Natural killer cell (primary cell): ENCODE data around the gene UROC1. TPM values are rescaled to one million over a fixed set of nuclear protein-coding genes. Genes with fewer than 3 reads are reported as not detected.

ENCODE experiments used
- ATAC-seq, 3 donors: fragments of 150-1000 bp in 2 of 3; fragments of 200-7000 bp in 1 of 3; cut with Tn5 transposase; 1 replicate in 1 of 3; 2 replicates in 2 of 3; pipeline ENCODE4 v1.10.0; 2021; ENCODE audit warnings: mild to moderate bottlenecking in 2 of 3, moderate library complexity in 2 of 3
- DNase-seq, 2 donors: peaks; one replicate each; pipeline versions ENCODE4 v3.0.0 to v3.0.0-alpha.2; 2013 to 2021; ENCODE audit warnings: mixed read lengths in 1 of 2
- H3K27ac ChIP-seq: one replicate; pipeline ENCODE4 v1.5.1; 2013; ENCODE audit warnings: mild to moderate bottlenecking, low read length
- H3K27me3 ChIP-seq: one replicate; pipeline ENCODE4 v1.6.1; 2013; ENCODE audit warnings: low read length; ENCODE audit not compliant: control insufficient read depth, insufficient read depth
- H3K36me3 ChIP-seq: one replicate; pipeline ENCODE4 v1.6.1; 2013; ENCODE audit warnings: low read length; ENCODE audit not compliant: control insufficient read depth, insufficient read depth
- H3K4me1 ChIP-seq: one replicate; pipeline ENCODE4 v1.6.1; 2013; ENCODE audit warnings: low read length; ENCODE audit not compliant: control insufficient read depth, insufficient read depth
- H3K4me3 ChIP-seq: one replicate; pipeline ENCODE4 v1.5.1; 2013; ENCODE audit warnings: low read length
- H3K9me3 ChIP-seq: one replicate; pipeline ENCODE4 v1.6.1; 2013; ENCODE audit warnings: low read length; ENCODE audit not compliant: control insufficient read depth, insufficient read depth
- H3K27ac Mint-ChIP-seq, 2 donors: one replicate each; pipeline ENCODE4 v1.8.0; 2022; ENCODE audit warnings: mild to moderate bottlenecking in 2 of 2, mixed read lengths in 2 of 2, moderate library complexity in 1 of 2
- H3K27me3 Mint-ChIP-seq, 2 donors: one replicate each; pipeline ENCODE4 v1.8.0; 2022; ENCODE audit warnings: low read depth in 2 of 2, mixed read lengths in 2 of 2
- H3K36me3 Mint-ChIP-seq: one replicate; pipeline ENCODE4 v1.8.0; 2022; ENCODE audit warnings: mixed read lengths
- H3K4me1 Mint-ChIP-seq, 2 donors: one replicate each; pipeline ENCODE4 v1.8.0; 2022; ENCODE audit warnings: mixed read lengths in 2 of 2
- H3K4me3 Mint-ChIP-seq: one replicate; pipeline ENCODE4 v1.8.0; 2022; ENCODE audit warnings: mild to moderate bottlenecking, moderate library complexity, mixed read lengths
- H3K9me3 Mint-ChIP-seq, 2 donors: one replicate each; pipeline ENCODE4 v1.8.0; 2022; ENCODE audit warnings: mixed read lengths in 2 of 2
- CTCF ChIP-seq: fragments of 200-600 bp; IDR thresholded peaks from one replicate; pipeline ENCODE4 v1.8.0; 2022; ENCODE audit warnings: antibody characterized with exemption
- whole genome bisulfite sequencing: methylation state at CpG from one replicate; pipeline ENCODE4 v1.1.7; 2013; ENCODE audit warnings: missing lambda C conversion rate; ENCODE audit not compliant: insufficient coverage; 5-methylcytosine and 5-hydroxymethylcytosine counted together
- intact Hi-C: fragments of 100-400 bp; cut with micrococcal nuclease; formaldehyde crosslinking; loops from one replicate; pipeline ENCODE4 v1.14.2; 2022
- total RNA-seq, 4 donors: library from RNA; stranded (reverse); fragments of 120-200 nt in 1 of 4; gene quantifications; one replicate each; pipeline versions ENCODE4 v1.2.3 to v1.2.4, GENCODE V29; 2013 to 2022

The UROC1 gene
- total RNA-seq, 3 donors from 2014 or later (not counting 1 experiment from before 2014, with no cell fraction given), result not detected

GRCh38 chr3:126484662-126485061 is 32.9 kb downstream of the UROC1 start:
- Mint-ChIP-seq H3K4me1 (peaks cover 0 to 12% of the 10 kb centered on the region in 2 donors), H3K4me3 (no peak overlapping the region)
- ATAC-seq, result no peak

GRCh38 chr3:126484148-126484547 is 33.4 kb downstream of the UROC1 start:
- H3K36me3 ChIP-seq, result no peaks in the 10 kb centered on the region
- TF ChIP-seq CTCF, result no peak
- ATAC-seq (no peak), DNase-seq (no peak)
- H3K9me3 ChIP-seq, result no peaks in the 10 kb centered on the region
- Mint-ChIP-seq H3K27ac (no peak overlapping the region), H3K4me3 (no peak overlapping the region), H3K4me1 (peaks cover 0 to 12% of the 10 kb centered on the region in 2 donors), H3K36me3 (no peaks in the 10 kb centered on the region), H3K9me3 (no peaks in the 10 kb centered on the region), H3K27me3 (no peaks in the 10 kb centered on the region)
- H3K4me1 ChIP-seq, result peaks cover 13% of the 10 kb centered on the region
- WGBS, result 92% methylated on average over 3 of the region's 3 CpGs
- intact Hi-C loops, result no loop called here
- H3K4me3 ChIP-seq, result no peak overlapping the region
- H3K27ac ChIP-seq, result no peak overlapping the region
- H3K27me3 ChIP-seq, result no peaks in the 10 kb centered on the region

More at GRCh38 chr3:126484662-126485061, 32.9 kb downstream of the UROC1 start:
- H3K36me3 Mint-ChIP-seq, result no peaks in the 10 kb centered on the region
- Histone ChIP-seq H3K4me3 (no peak overlapping the region), H3K9me3 (no peaks in the 10 kb centered on the region), H3K27ac (no peak overlapping the region), H3K27me3 (no peaks in the 10 kb centered on the region), H3K4me1 (peaks cover 13% of the 10 kb centered on the region), H3K36me3 (no peaks in the 10 kb centered on the region)
- no peak for TF ChIP-seq CTCF
- H3K27ac Mint-ChIP-seq, result no peak overlapping the region
- no peak for DNase-seq
- 88% methylated on average over 3 of the region's 3 CpGs for WGBS
- no peaks in the 10 kb centered on the region for H3K9me3 Mint-ChIP-seq
- no peaks in the 10 kb centered on the region for H3K27me3 Mint-ChIP-seq
- intact Hi-C loops, result no loop called here

GRCh38 chr3:126483321-126483761 is 34.2 kb downstream of the UROC1 start:
- H3K27me3 ChIP-seq, result no peaks in the 10 kb centered on the region
- no peak overlapping the region for H3K4me3 Mint-ChIP-seq
- no peaks in the 10 kb centered on the region for H3K9me3 ChIP-seq
- H3K36me3 ChIP-seq, result no peaks in the 10 kb centered on the region
- no peak for TF ChIP-seq CTCF
- H3K4me1 Mint-ChIP-seq, result peaks cover 0 to 12% of the 10 kb centered on the region in 2 donors
- no peak for DNase-seq
- peaks cover 13% of the 10 kb centered on the region for H3K4me1 ChIP-seq
- WGBS, result 81% methylated on average over 14 of the region's 14 CpGs
- H3K36me3 Mint-ChIP-seq, result no peaks in the 10 kb centered on the region
- no peak overlapping the region for H3K4me3 ChIP-seq
- intact Hi-C loops, result no loop called here
- H3K27ac ChIP-seq, result no peak overlapping the region
- peak overlapping the region in 1 of 2 donors; percentile 48 for H3K27ac Mint-ChIP-seq
- no peaks in the 10 kb centered on the region for H3K27me3 Mint-ChIP-seq
- no peaks in the 10 kb centered on the region for H3K9me3 Mint-ChIP-seq
- ATAC-seq, result no peak
